ENCODE data around the gene FGF19.

Gene FGF19

DNA sequence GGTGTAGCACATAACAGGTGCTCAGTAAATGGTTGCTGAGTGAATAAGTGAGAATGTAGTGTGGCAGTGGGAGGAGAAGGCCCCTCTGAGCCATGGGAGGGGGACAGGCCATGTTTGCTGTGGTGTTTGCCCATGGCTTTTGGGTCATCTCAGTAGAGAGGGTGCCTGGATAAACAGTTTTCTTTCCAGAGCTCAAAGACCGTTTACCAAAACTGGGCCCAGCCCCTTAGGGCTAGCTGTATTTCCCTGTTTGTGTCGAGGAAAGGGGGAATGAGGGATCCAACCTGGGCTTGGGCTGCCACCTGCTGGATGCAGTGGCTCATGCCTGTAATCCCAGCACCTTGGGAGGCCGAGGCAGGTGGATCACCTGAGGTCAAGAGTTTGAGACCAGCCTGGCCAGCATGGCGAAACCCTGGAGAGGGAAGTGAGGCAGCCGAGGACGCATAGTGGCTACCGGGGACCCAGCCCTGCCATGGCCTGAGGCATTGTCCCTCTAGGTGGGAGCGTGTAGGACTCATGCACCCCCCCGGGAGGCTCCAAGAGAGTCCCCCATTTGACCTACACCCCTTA, 20.0 kb downstream of the FGF19 start:
- Histone ChIP-seq H3K36me3 (ENCODE audit: control insufficient read depth, insufficient read depth, low read length) (no peaks in the 10 kb centered on the region), H3K4me3 (ENCODE audit: extremely low read depth, insufficient read depth, low read length, poor library complexity, severe bottlenecking) (no peak overlapping the region), H3K9me3 (ENCODE audit: control insufficient read depth, low read length) (no peaks in the 10 kb centered on the region), H3K4me1 (ENCODE audit: control insufficient read depth, insufficient read depth, low read length, poor library complexity, severe bottlenecking) (no peaks in the 10 kb centered on the region), H3K27ac (ENCODE audit: low read depth, low read length, severe bottlenecking) (no peak overlapping the region)
- 62 to 64% methylated on average over 6 to 8 of the region's 9 CpGs for WGBS, 2 experiments (ENCODE audit: insufficient coverage in 2 of 2)

DNA sequence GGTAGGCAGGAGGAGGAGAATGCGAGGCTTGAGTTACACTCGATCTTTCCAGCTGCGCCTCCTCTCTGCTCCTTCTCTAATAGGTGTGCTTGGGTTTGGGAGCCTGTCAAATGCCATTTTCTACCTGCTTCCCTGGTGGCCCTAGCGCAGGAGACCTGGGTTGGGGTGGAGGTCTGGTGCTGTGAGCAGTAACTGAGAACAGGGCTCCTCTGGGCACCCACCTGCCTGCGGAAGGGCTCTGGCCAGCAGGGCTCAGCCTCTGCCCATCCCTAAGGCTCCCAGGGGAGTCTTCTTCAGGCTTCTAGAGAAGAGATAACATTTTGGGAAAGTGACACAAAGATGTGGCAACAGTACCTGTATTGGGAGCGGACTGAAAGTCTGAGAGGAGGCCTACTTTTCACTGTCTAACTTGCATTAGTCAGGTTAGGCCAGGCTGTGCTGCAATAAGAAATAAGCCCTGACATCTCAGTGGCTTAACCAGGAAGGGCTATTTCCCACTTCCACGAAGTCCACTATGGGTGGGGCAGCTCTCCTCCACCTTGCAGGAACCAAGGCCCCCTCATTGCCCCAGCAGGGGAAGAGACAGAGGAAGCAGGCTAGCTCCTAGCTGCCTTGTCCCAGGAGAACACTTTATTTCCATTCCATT, 21.0 kb downstream of the FGF19 start:
- Histone ChIP-seq H3K4me3 (ENCODE audit: extremely low read depth, insufficient read depth, low read length, poor library complexity, severe bottlenecking) (no peak overlapping the region), H3K9me3 (ENCODE audit: control insufficient read depth, low read length) (no peaks in the 10 kb centered on the region), H3K4me1 (ENCODE audit: control insufficient read depth, insufficient read depth, low read length, poor library complexity, severe bottlenecking) (no peaks in the 10 kb centered on the region), H3K27ac (ENCODE audit: low read depth, low read length, severe bottlenecking) (no peak overlapping the region), H3K36me3 (ENCODE audit: control insufficient read depth, insufficient read depth, low read length) (no peaks in the 10 kb centered on the region)
- WGBS, 2 experiments (ENCODE audit: insufficient coverage in 2 of 2) = 86 to 91% methylated on average over 5 to 6 of the region's 7 CpGs

DNA sequence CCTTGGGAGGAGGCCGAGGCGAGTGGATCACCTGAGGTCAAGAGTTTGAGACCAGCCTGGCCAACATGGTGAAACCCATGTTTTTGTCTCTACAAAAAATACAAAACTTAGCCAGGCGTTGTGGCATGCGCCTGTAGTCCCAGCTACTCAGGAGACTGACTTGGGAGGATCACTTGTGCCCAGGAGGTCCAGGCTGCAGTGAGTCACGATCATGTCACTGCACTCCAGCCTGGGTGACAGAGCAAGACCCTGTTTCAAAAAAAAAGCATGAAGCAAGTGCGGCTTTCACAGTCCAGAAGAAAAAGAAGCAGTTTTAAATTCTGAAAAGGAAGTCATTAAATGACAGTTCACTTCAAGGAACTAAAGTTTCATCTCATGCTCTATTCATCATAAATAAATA, 21.6 kb downstream of the FGF19 start:
- H3K27ac ChIP-seq (ENCODE audit: low read depth, low read length, severe bottlenecking) = no peak overlapping the region
- no peak overlapping the region for H3K4me3 ChIP-seq (ENCODE audit: extremely low read depth, insufficient read depth, low read length, poor library complexity, severe bottlenecking)
- H3K36me3 ChIP-seq (ENCODE audit: control insufficient read depth, insufficient read depth, low read length) = no peaks in the 10 kb centered on the region
- no peaks in the 10 kb centered on the region for H3K9me3 ChIP-seq (ENCODE audit: control insufficient read depth, low read length)
- WGBS, 2 experiments (ENCODE audit: insufficient coverage in 2 of 2) = 87 to 92% methylated on average over 6 of the region's 6 CpGs
- no peaks in the 10 kb centered on the region for H3K4me1 ChIP-seq (ENCODE audit: control insufficient read depth, insufficient read depth, low read length, poor library complexity, severe bottlenecking)

DNA sequence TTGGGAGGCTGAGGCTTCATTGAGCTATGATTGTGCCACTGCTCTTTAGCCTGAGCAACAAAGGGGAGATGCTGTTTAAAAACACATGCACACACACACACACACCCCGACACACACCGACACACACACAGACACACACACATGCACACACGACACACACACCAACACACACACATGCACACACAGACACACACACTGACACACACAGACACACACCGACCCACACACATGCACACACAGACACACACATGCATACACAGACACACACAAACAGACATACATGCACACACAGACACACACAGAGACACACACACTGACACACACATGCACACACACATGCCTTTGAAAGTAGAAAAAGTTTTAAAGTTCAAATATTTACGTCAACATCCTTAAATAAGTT, 23.1 kb downstream of the FGF19 start:
- H3K4me1 ChIP-seq (ENCODE audit: control insufficient read depth, insufficient read depth, low read length, poor library complexity, severe bottlenecking) = no peaks in the 10 kb centered on the region
- no peaks in the 10 kb centered on the region for H3K9me3 ChIP-seq (ENCODE audit: control insufficient read depth, low read length)
- no peak overlapping the region for H3K4me3 ChIP-seq (ENCODE audit: extremely low read depth, insufficient read depth, low read length, poor library complexity, severe bottlenecking)
- H3K27ac ChIP-seq (ENCODE audit: low read depth, low read length, severe bottlenecking) = no peak overlapping the region
- 88 to 100% methylated on average over 1 to 2 of the region's 5 CpGs for WGBS, 2 experiments (ENCODE audit: insufficient coverage in 2 of 2)
- no peaks in the 10 kb centered on the region for H3K36me3 ChIP-seq (ENCODE audit: control insufficient read depth, insufficient read depth, low read length)

DNA sequence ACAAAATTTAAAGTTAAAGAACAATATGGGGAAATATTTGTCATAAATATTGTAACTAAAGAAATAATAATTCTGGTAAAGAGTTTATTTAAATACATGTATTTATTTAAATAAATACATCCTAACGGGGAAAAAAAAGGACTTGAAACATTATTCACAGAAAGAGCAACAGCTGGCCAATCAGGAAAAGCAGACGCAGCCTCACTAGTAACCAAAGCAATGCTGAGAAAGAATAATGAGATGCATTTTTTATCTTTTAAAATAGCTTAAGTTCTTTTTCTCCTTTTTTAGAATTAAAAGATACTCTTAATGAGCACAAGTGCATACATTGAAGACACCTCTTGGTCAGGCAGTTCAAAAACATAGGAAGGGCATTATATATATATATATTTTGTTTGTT, 26.1 kb downstream of the FGF19 start:
- Histone ChIP-seq H3K27ac (ENCODE audit: low read depth, low read length, severe bottlenecking) (no peak overlapping the region), H3K4me3 (ENCODE audit: extremely low read depth, insufficient read depth, low read length, poor library complexity, severe bottlenecking) (no peak overlapping the region), H3K36me3 (ENCODE audit: control insufficient read depth, insufficient read depth, low read length) (peaks cover 9% of the 10 kb centered on the region), H3K4me1 (ENCODE audit: control insufficient read depth, insufficient read depth, low read length, poor library complexity, severe bottlenecking) (peaks cover 6% of the 10 kb centered on the region), H3K9me3 (ENCODE audit: control insufficient read depth, low read length) (no peaks in the 10 kb centered on the region)
- WGBS, 2 experiments (ENCODE audit: insufficient coverage in 2 of 2) = no CpG with 5 or more reads among the region's 2 CpGs

DNA sequence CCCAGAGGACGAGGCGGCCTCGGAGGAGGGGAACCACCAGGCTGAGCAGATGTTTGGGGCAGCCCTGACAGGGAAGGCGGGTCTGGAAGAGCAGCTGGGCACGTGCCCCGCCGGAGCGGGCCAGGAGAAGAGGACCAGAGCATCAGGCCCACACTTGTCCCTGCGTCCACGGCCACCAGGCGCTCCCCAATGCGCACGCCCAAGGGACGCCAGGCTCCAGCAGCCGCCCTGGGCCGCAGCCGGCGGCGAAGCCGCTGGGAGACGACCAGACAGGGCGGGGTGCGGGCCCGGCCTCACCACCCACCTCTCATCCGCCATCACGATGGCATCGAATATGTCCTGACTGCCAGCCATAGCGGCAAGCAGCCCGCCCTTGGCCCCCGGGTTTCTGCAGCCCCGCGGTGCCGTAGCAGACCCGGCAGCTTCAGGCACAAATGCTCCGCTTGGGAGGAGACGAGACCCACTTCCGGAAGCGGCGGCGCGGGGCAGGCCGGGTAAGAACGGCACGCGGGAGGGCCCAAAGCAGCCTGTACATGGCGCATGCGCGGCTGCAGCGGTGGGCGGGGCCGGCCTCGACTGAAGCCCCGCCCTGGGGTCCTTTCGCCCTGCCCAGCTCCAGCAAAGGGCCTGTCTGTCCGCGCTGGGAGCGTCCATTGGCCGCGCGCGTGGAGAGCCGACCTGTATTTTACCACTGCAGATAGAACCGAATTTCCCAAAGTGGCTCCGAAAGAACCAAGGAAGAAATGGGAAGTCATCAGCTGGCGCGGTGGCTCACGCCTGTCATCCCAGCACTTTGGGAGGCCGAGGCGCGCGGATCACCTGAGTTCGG, 28.7 kb downstream of the FGF19 start, which contains the start of gene LTO1:
Gene LTO1 (minus strand): TSS at position 468 of the 829 bp plus-strand sequence. CDS start 114 bp downstream, at position 354.
- H3K4me1 ChIP-seq (ENCODE audit: control insufficient read depth, insufficient read depth, low read length, poor library complexity, severe bottlenecking) = peaks cover 6% of the 10 kb centered on the region
- no peaks in the 10 kb centered on the region for H3K9me3 ChIP-seq (ENCODE audit: control insufficient read depth, low read length)
- peak within 1 kb of the TSS; percentile 39 for H3K27ac ChIP-seq (ENCODE audit: low read depth, low read length, severe bottlenecking)
- peak within 1 kb of the TSS; percentile 78 for H3K4me3 ChIP-seq (ENCODE audit: extremely low read depth, insufficient read depth, low read length, poor library complexity, severe bottlenecking)
- peaks cover 24% of the 10 kb centered on the region for H3K36me3 ChIP-seq (ENCODE audit: control insufficient read depth, insufficient read depth, low read length)
- 11 to 13% methylated on average over 61 to 72 of the region's 72 CpGs for WGBS, 2 experiments (ENCODE audit: insufficient coverage in 2 of 2)

DNA sequence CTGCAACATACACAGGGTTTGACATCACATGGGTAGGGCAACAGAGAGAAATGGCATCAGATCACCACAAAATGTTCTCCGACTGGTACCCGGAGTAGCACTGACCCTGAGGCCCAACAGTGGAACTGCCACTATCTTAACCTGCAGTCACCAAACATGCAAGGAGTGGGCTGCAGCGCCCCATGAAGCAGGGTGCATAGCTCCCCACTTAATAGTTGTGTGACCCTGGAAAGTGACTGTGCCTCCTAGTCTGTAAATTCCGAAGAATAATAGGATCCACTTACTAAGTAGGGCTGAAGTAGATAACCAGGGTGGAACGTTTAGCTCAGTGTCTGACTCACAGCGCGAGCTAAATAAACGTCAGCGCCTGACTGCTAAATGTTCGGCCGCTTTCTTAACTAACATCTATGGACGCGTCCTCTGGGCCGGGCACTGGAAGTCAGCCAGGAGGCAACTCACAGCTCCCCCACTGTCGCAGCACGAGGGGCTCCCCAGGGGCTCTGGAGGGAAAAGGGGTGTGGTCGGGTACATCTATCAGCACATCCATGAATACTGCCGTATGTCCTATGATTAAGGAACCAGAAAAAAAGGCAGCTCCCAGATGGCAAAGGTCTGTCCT, 29.4 kb downstream of the FGF19 start:
- no peaks in the 10 kb centered on the region for H3K9me3 ChIP-seq (ENCODE audit: control insufficient read depth, low read length)
- 41 to 43% methylated on average over 9 to 13 of the region's 18 CpGs for WGBS, 2 experiments (ENCODE audit: insufficient coverage in 2 of 2)
- peak overlapping the region; percentile 78 for H3K4me3 ChIP-seq (ENCODE audit: extremely low read depth, insufficient read depth, low read length, poor library complexity, severe bottlenecking)
- no peak overlapping the region for H3K27ac ChIP-seq (ENCODE audit: low read depth, low read length, severe bottlenecking)
- peaks cover 30% of the 10 kb centered on the region for H3K36me3 ChIP-seq (ENCODE audit: control insufficient read depth, insufficient read depth, low read length)
- H3K4me1 ChIP-seq (ENCODE audit: control insufficient read depth, insufficient read depth, low read length, poor library complexity, severe bottlenecking) = peaks cover 6% of the 10 kb centered on the region

DNA sequence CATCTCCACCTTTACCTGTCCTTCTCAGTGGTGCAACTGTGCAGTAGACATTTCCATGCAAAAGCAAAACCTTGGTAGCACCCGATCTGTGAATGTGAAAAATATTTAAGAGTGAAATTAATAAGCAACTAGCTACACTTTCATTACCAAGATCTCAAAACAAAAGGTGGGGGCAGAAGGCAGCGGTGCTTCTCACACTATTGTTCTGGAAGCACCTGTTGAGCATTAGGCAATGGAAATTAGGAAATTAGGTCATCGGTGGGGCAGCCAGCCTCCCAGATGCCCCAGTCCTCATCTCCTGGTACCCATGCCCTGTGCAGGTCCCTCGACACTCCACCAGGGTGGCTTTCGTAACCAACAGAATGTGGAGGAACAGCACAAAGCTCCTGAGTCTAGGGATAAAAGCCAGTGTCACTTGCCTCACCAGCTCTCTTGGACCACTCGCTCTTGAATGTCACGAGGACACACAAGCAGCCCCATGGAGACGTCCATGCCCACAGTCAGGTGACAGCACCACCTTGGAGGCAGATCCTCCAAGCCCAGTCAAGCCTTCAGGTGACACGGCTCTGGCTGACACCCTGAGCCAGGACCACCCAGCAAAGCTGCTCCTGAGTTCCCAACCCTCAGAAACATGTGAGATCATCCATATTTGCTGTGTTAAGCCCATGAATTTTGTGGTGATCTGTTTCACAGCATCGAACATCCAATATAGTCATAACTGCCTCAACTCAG, 31.9 kb downstream of the FGF19 start:
- H3K9me3 ChIP-seq (ENCODE audit: control insufficient read depth, low read length) = no peaks in the 10 kb centered on the region
- peaks cover 48% of the 10 kb centered on the region for H3K36me3 ChIP-seq (ENCODE audit: control insufficient read depth, insufficient read depth, low read length)
- H3K4me3 ChIP-seq (ENCODE audit: extremely low read depth, insufficient read depth, low read length, poor library complexity, severe bottlenecking) = no peak overlapping the region
- peaks cover 6% of the 10 kb centered on the region for H3K4me1 ChIP-seq (ENCODE audit: control insufficient read depth, insufficient read depth, low read length, poor library complexity, severe bottlenecking)
- 95 to 96% methylated on average over 7 to 8 of the region's 10 CpGs for WGBS, 2 experiments (ENCODE audit: insufficient coverage in 2 of 2)
- H3K27ac ChIP-seq (ENCODE audit: low read depth, low read length, severe bottlenecking) = no peak overlapping the region

DNA sequence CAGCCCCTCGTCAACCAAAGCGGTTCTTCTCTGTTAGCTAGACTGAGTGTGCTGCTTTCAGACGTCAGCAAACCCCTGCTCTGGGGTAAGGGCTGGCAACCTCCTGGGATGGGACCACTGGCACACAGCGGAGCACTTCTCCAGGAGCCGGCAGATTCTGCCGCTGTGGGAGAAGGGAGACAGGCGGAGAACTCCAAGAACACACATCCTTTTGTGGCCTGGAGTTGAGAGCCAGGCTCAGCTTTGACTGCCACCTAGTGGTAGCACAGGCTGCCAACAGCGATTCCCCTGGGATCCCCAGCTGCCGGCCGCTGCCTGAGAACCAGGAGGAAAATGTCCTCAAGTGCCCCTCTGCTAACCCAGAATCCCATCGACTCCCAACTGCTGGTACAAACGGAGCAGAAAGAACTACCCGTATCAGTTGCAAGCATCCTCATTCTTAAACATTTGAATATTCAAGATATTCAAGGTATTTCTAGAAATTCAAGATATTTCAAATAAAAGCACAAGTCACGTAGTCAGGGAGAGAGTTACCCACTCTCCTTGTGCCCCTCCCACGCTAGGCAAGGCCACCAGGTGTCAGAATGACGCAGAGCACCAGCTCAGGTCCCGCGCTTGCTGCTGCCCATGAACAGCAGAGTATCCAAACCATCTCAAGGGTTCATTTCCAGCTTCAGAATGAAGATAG, 33.5 kb downstream of the FGF19 start:
- Histone ChIP-seq H3K9me3 (ENCODE audit: control insufficient read depth, low read length) (no peaks in the 10 kb centered on the region), H3K4me1 (ENCODE audit: control insufficient read depth, insufficient read depth, low read length, poor library complexity, severe bottlenecking) (peaks cover 6% of the 10 kb centered on the region), H3K27ac (ENCODE audit: low read depth, low read length, severe bottlenecking) (peak overlapping the region; percentile 47), H3K36me3 (ENCODE audit: control insufficient read depth, insufficient read depth, low read length) (peaks cover 64% of the 10 kb centered on the region), H3K4me3 (ENCODE audit: extremely low read depth, insufficient read depth, low read length, poor library complexity, severe bottlenecking) (no peak overlapping the region)
- 53 to 57% methylated on average over 12 to 15 of the region's 18 CpGs for WGBS, 2 experiments (ENCODE audit: insufficient coverage in 2 of 2)

DNA sequence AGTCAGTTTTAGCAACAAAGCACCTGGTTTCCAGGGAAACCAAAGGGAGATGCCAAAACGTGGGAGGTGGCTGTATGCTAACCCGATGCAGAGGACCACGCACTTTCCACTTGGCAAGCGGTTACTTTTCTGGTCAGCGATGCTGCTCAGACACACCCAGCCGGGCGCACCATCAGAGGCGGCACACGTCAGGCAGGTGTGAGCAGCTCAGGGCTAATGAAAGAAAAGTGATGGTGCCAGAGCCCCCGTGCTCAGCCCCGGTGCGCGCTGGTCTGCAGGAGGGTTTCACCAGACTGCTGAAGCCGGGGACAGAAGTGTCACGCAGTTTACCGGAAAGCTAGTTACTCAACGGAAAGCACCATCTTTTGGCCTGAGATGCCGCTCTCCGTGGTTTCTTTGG, 34.3 kb downstream of the FGF19 start:
- Histone ChIP-seq H3K27ac (ENCODE audit: low read depth, low read length, severe bottlenecking) (no peak overlapping the region), H3K4me1 (ENCODE audit: control insufficient read depth, insufficient read depth, low read length, poor library complexity, severe bottlenecking) (peaks cover 6% of the 10 kb centered on the region), H3K4me3 (ENCODE audit: extremely low read depth, insufficient read depth, low read length, poor library complexity, severe bottlenecking) (no peak overlapping the region), H3K36me3 (ENCODE audit: control insufficient read depth, insufficient read depth, low read length) (peaks cover 72% of the 10 kb centered on the region), H3K9me3 (ENCODE audit: control insufficient read depth, low read length) (no peaks in the 10 kb centered on the region)
- WGBS, 2 experiments (ENCODE audit: insufficient coverage in 2 of 2) = 95 to 98% methylated on average over 18 to 19 of the region's 19 CpGs

All from mesodermal cell (in vitro differentiated cells).